Astrocyte (in vitro differentiated cells and primary cell): Measurements from ENCODE around the gene MPRIP. TPM values are rescaled to one million over a fixed set of nuclear protein-coding genes. Genes with fewer than 3 reads are reported as not detected.

Experiments used
- DNase-seq: peaks from one replicate; pipeline ENCODE4 v3.0.0-alpha.2; 2010; ENCODE audit warnings: low read depth
- FAIRE-seq: peaks from 2 replicates; lab custom pipeline; 2011; peaks lifted over from hg19 to GRCh38; lab: Jason Lieb, UNC
- H2AFZ ChIP-seq: 2 replicates; pipeline ENCODE4 v1.6.0; 2012; ENCODE audit warnings: low read depth, low read length, inconsistent platforms
- H3K27ac ChIP-seq: 2 replicates; pipeline ENCODE4 v1.5.1; 2011; ENCODE audit warnings: low read depth, low read length, inconsistent platforms
- H3K27me3 ChIP-seq: 2 replicates; pipeline ENCODE4 v1.6.0; 2011; ENCODE audit warnings: low read length, inconsistent platforms; ENCODE audit not compliant: insufficient read depth
- H3K36me3 ChIP-seq: 2 replicates; pipeline ENCODE4 v1.5.1; 2011; ENCODE audit warnings: low read length, inconsistent platforms; ENCODE audit not compliant: insufficient read depth
- H3K4me1 ChIP-seq: 2 replicates; pipeline ENCODE4 v1.5.1; 2011; ENCODE audit warnings: low read length, inconsistent platforms; ENCODE audit not compliant: insufficient read depth
- H3K4me2 ChIP-seq: 2 replicates; pipeline ENCODE4 v1.6.0; 2012; ENCODE audit warnings: low read length, inconsistent platforms
- H3K4me3 ChIP-seq: 2 replicates; pipeline ENCODE4 v1.5.1; 2011; ENCODE audit warnings: low read depth, mild to moderate bottlenecking, low read length, inconsistent platforms; ENCODE audit not compliant: insufficient read depth
- H3K79me2 ChIP-seq: 2 replicates; pipeline ENCODE4 v1.6.0; 2012; ENCODE audit warnings: mild to moderate bottlenecking, low read length, inconsistent platforms; ENCODE audit not compliant: insufficient read depth
- H3K9ac ChIP-seq: 2 replicates; pipeline ENCODE4 v1.6.0; 2012; ENCODE audit warnings: mild to moderate bottlenecking, low read length, inconsistent platforms
- H3K9me3 ChIP-seq: 2 replicates; pipeline ENCODE4 v1.5.1; 2012; ENCODE audit warnings: low read depth, mild to moderate bottlenecking, low read length, inconsistent platforms; ENCODE audit not compliant: insufficient read depth
- H4K20me1 ChIP-seq: 2 replicates; pipeline ENCODE4 v1.6.0; 2012; ENCODE audit warnings: low read length, inconsistent platforms; ENCODE audit not compliant: insufficient read depth
- H3K27ac Mint-ChIP-seq: one replicate; pipeline ENCODE4 v1.8.0; 2021; ENCODE audit warnings: mild to moderate bottlenecking, mixed read lengths; ENCODE audit not compliant: unreplicated experiment
- H3K27me3 Mint-ChIP-seq: one replicate; pipeline ENCODE4 v1.8.0; 2021; ENCODE audit warnings: low read depth, mixed read lengths; ENCODE audit not compliant: unreplicated experiment
- H3K36me3 Mint-ChIP-seq: one replicate; pipeline ENCODE4 v1.8.0; 2021; ENCODE audit warnings: low read depth, mixed read lengths; ENCODE audit not compliant: unreplicated experiment
- H3K4me1 Mint-ChIP-seq: one replicate; pipeline ENCODE4 v1.8.0; 2021; ENCODE audit warnings: low read depth, mixed read lengths; ENCODE audit not compliant: unreplicated experiment
- H3K4me3 Mint-ChIP-seq: one replicate; pipeline ENCODE4 v1.8.0; 2021; ENCODE audit warnings: mild to moderate bottlenecking, moderate library complexity, mixed read lengths; ENCODE audit not compliant: unreplicated experiment
- H3K9me3 Mint-ChIP-seq: one replicate; pipeline ENCODE4 v1.8.0; 2021; ENCODE audit warnings: mild to moderate bottlenecking, mixed read lengths; ENCODE audit not compliant: unreplicated experiment
- CTCF ChIP-seq: IDR thresholded peaks from 2 replicates; pipeline ENCODE4 v1.5.1; 2011; ENCODE audit warnings: low read depth, mild to moderate bottlenecking, inconsistent platforms, low read length, moderate library complexity; ENCODE audit not compliant: insufficient read depth
- EZH2 ChIP-seq: IDR thresholded peaks from 2 replicates; pipeline ENCODE4 v1.6.1; 2012; ENCODE audit warnings: mild to moderate bottlenecking, low read length, inconsistent platforms; ENCODE audit not compliant: insufficient read depth
- total RNA-seq: library from RNA; stranded (reverse); gene quantifications from 2 replicates; pipeline ENCODE4 v1.2.1, GENCODE V29; 2021

Gene MPRIP
- total RNA-seq, 1 donor from 2014 or later = 176 TPM

- no peaks in the 10 kb centered on the region for H3K9me3 ChIP-seq
- H3K4me1 Mint-ChIP-seq = peaks cover 11% of the 10 kb centered on the region
- no peak overlapping the region for H2AFZ ChIP-seq
- H3K27me3 ChIP-seq = no peaks in the 10 kb centered on the region
- H4K20me1 ChIP-seq = peaks cover 17% of the 10 kb centered on the region
- H3K27ac ChIP-seq = no peak overlapping the region
- H3K9ac ChIP-seq = no peak overlapping the region
- peaks cover 19% of the 10 kb centered on the region for H3K4me1 ChIP-seq
- H3K36me3 Mint-ChIP-seq = peaks cover 2% of the 10 kb centered on the region
- DNase-seq = no peak
- no peak overlapping the region for H3K27ac Mint-ChIP-seq
- H3K79me2 ChIP-seq = peaks cover 22% of the 10 kb centered on the region
- no peaks in the 10 kb centered on the region for H3K27me3 Mint-ChIP-seq
- no peak overlapping the region for H3K4me2 ChIP-seq
- FAIRE-seq = no peak
- H3K9me3 Mint-ChIP-seq = no peaks in the 10 kb centered on the region
- H3K36me3 ChIP-seq = no peaks in the 10 kb centered on the region
- TF ChIP-seq CTCF = no peak
- no peak for TF ChIP-seq EZH2
- no peak overlapping the region for H3K4me3 Mint-ChIP-seq
- no peak overlapping the region for H3K4me3 ChIP-seq
Measured at GRCh38 chr17:17239832-17240231, 197.6 kb downstream of the MPRIP start.

GRCh38 chr17:17241656-17242055 lies 199.4 kb downstream of the MPRIP start:
- Histone ChIP-seq H3K27me3 (no peaks in the 10 kb centered on the region), H3K4me3 (no peak overlapping the region), H3K9me3 (no peaks in the 10 kb centered on the region), H3K79me2 (peaks cover 4% of the 10 kb centered on the region), H2AFZ (no peak overlapping the region), H3K36me3 (peaks cover 11% of the 10 kb centered on the region), H3K4me2 (no peak overlapping the region), H3K27ac (no peak overlapping the region), H4K20me1 (no peaks in the 10 kb centered on the region), H3K4me1 (peaks cover 5% of the 10 kb centered on the region), H3K9ac (no peak overlapping the region)
- no peak for TF ChIP-seq EZH2
- TF ChIP-seq CTCF = no peak
- no peak for DNase-seq
- no peak overlapping the region for H3K4me3 Mint-ChIP-seq
- no peak for FAIRE-seq
- H3K9me3 Mint-ChIP-seq = no peaks in the 10 kb centered on the region
- no peak overlapping the region for H3K27ac Mint-ChIP-seq
- H3K36me3 Mint-ChIP-seq = peaks cover 2% of the 10 kb centered on the region
- no peaks in the 10 kb centered on the region for H3K27me3 Mint-ChIP-seq
- H3K4me1 Mint-ChIP-seq = no peaks in the 10 kb centered on the region

- Histone ChIP-seq H3K27me3 (no peaks in the 10 kb centered on the region), H3K36me3 (peaks cover 16% of the 10 kb centered on the region), H3K4me1 (peaks cover 5% of the 10 kb centered on the region), H3K27ac (no peak overlapping the region), H3K79me2 (no peaks in the 10 kb centered on the region), H3K9me3 (no peaks in the 10 kb centered on the region), H3K4me2 (no peak overlapping the region), H4K20me1 (no peaks in the 10 kb centered on the region), H2AFZ (no peak overlapping the region), H3K4me3 (no peak overlapping the region), H3K9ac (no peak overlapping the region)
- H3K27me3 Mint-ChIP-seq = no peaks in the 10 kb centered on the region
- H3K9me3 Mint-ChIP-seq = no peaks in the 10 kb centered on the region
- H3K4me3 Mint-ChIP-seq = no peak overlapping the region
- TF ChIP-seq EZH2 = no peak
- no peak for TF ChIP-seq CTCF
- no peaks in the 10 kb centered on the region for H3K4me1 Mint-ChIP-seq
- DNase-seq (no peak), FAIRE-seq (no peak)
- peak overlapping the region; percentile 58 for H3K27ac Mint-ChIP-seq
- peaks cover 2% of the 10 kb centered on the region for H3K36me3 Mint-ChIP-seq
Measured at GRCh38 chr17:17242246-17242645, 200.0 kb downstream of the MPRIP start.
